ENCODE measurements around the gene PRR19.

The PRR19 gene

DNA sequence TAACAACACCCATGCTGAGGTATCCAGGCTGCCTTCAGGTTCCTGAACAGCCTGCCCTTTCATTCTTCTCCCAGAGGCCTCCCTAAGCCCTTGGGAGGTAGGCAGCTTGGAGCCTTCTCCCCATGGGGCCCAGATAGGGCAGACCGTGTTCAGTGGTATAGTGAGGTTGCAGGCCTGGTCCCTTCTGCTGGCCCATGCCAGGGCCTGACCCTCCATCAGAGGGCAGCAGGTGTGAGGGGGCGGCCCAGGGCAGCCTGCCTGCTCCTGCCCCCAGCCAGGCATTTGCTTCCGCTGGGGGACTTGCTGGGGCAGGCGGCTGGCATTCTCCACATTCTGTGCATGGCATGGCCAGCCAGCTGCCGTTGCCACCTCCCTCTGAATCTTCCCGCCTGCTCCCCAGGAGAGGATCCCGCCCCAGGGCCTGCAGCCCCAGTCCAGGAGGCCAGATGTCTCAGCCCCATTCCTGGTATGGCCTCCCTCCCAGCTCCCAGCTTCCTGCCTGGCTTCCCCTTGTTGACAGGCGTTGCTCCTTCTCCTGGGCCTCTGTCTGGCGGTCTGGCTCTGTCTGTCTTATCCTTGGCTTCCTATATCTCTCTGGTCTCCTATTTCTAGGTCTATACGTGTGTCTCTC is 24.0 kb upstream of the PRR19 start:
- H3K27ac ChIP-seq = peak overlapping the region; percentile 80
- no peak for TF ChIP-seq Cebpa-rat (IDR thresholded peaks at IDR 0.05)
- H3K4me3 ChIP-seq = no peak overlapping the region
- peaks cover 40% of the 10 kb centered on the region for H3K36me3 ChIP-seq
- H3K4me2 ChIP-seq = peak overlapping the region; percentile 99
- H4K20me1 ChIP-seq = peaks cover 58% of the 10 kb centered on the region; the same call in 1 of the 2 replicates
- H3K4me1 ChIP-seq = peaks cover 76% of the 10 kb centered on the region
- H3K9ac ChIP-seq = peak overlapping the region; percentile 79
- H3K9me3 ChIP-seq = no peaks in the 10 kb centered on the region
- H3K27me3 ChIP-seq = no peaks in the 10 kb centered on the region

DNA sequence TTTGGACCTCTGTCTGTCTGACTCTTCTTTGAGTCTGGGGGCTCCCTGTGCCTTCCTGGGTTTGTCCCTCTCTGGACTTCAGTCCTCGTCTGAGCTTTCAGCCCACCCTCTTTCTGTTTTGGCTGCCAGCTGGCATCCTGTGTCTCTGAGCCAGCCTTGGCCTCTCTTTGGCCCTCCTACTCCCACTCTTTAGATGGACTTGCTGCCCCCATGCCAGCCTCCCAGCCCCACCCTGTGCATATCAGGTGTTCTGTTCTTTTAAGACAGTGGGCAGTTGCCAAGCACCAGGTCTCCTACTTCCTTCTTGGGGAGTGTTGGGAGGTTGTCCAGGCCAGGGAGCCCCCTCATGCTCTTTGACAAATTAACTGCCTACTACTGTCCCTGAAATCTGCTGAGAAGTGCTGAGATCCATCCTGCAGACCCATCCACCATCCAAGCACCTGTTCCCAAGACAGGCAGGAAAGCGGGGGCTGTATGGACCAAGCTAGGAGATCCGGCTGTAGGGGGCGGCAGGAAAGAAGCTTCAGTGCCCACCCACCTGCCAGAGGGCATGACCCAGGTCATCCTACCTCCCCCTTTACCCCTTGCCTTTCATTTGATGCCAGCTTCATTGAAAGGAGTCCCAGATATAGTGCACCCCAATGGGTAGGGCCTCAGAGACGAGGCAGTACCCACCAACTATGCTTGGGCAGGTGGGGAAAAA is 23.3 kb upstream of the PRR19 start:
- peaks cover 33% of the 10 kb centered on the region for H3K36me3 ChIP-seq
- H3K27me3 ChIP-seq = no peaks in the 10 kb centered on the region
- H3K4me1 ChIP-seq = peaks cover 82% of the 10 kb centered on the region
- peak overlapping the region; percentile 80 for H3K27ac ChIP-seq
- peaks cover 64% of the 10 kb centered on the region; the same call in 1 of the 2 replicates for H4K20me1 ChIP-seq
- no peaks in the 10 kb centered on the region for H3K9me3 ChIP-seq
- TF ChIP-seq Cebpa-rat (IDR thresholded peaks at IDR 0.05) = no peak
- peak overlapping the region; percentile 79 for H3K9ac ChIP-seq
- peak overlapping the region; percentile 78; the same call in 1 of the 2 replicates for H3K4me3 ChIP-seq
- H3K4me2 ChIP-seq = peak overlapping the region; percentile 99

DNA sequence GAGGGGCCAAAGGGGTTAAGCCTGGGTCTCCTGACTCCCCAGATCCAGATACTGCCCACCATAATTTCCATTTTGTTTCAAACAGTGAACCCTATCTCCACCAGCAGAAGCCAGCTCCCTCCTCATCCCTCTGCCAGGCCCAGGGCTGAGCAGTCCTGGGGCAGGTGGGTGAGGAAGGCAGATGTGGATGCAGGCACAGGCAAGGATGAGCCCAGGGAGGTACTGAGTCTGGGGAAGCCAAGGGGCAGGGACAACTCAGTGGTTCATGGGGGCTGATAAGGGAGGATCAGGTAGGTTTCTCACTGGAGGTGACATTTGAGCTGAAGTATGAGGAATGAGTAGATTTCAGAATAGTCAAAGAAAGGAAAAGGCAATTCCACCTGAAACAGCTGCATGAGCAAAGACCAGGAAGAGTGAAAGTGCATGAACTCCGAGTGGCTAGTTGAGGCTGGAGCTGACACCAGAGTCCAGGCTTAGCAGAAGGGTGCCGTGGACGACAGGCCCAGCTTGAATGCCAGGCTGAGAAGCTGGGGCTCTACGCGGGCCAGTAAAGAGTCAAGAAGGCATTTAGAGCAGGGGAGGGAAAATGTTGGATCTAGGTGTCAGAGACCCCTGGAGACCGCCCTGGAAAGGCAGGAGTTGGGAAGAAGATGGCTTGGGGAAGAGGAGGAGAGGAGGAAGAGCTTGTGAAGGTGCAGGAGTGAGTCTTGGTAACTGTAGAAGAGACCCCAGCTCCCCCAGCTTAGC is 22.6 kb upstream of the PRR19 start:
- peaks cover 64% of the 10 kb centered on the region; the same call in 1 of the 2 replicates for H4K20me1 ChIP-seq
- peak overlapping the region; percentile 80 for H3K27ac ChIP-seq
- no peak for TF ChIP-seq Cebpa-rat (IDR thresholded peaks at IDR 0.05)
- H3K9ac ChIP-seq = peak overlapping the region; percentile 79
- H3K9me3 ChIP-seq = no peaks in the 10 kb centered on the region
- H3K4me2 ChIP-seq = peak overlapping the region; percentile 99
- H3K36me3 ChIP-seq = peaks cover 26% of the 10 kb centered on the region
- peak overlapping the region; percentile 78 for H3K4me3 ChIP-seq
- peaks cover 78% of the 10 kb centered on the region for H3K4me1 ChIP-seq
- no peaks in the 10 kb centered on the region for H3K27me3 ChIP-seq

DNA sequence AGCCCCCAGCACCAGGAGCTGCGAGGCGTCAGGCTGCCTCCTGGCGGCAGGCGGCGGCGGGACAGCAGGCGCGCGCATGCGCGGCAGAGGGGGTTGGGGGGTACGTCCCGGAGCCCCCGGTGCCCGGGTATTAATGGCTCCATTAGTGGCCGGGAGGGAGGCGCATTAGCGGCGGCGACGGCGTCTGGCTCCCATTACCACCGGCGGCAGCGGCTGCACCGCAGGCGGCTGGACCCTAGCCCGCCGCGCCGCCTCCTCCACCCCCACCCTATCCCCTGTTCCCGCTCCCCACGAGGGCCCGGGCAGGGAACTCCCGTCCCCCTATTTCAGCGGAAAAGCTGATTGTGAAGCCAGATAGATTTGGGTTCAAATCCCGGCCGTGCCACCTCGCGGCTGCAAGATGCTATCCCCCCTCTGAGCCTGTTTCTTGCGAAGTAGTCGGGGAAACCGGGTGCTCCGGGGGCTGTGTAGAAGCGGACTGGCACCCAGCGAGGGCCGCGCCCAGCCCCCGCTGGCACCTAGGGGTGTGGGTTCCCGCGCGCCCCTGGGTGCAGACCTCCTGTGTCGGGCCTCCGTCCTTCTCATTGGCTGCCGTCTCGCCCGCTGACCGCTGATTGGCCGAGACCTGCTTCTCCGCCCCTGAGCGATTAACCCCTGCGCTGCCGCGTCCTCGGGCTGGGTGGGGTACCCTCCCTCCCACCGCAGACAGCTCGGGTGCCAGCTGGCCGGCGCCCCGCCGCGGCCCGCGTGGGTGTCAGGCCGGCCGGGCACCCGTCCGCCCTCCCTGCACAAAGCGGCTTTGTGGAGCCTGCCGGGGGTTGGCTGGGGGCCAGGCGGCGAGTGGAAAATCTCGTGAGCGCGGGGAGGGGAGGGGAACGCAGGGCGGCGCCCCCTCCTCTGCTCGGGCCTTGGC is 21.8 kb upstream of the PRR19 start:
- Histone ChIP-seq H3K36me3 (peaks cover 18% of the 10 kb centered on the region), H3K4me3 (peak overlapping the region; percentile 78), H3K27me3 (no peaks in the 10 kb centered on the region), H3K9ac (peak overlapping the region; percentile 79), H3K27ac (peak overlapping the region; percentile 80), H3K4me1 (peaks cover 76% of the 10 kb centered on the region), H4K20me1 (peaks cover 67% of the 10 kb centered on the region), H3K4me2 (peak overlapping the region; percentile 99), H3K9me3 (no peaks in the 10 kb centered on the region)
- TF ChIP-seq Cebpa-rat (IDR thresholded peaks at IDR 0.05) = no peak

DNA sequence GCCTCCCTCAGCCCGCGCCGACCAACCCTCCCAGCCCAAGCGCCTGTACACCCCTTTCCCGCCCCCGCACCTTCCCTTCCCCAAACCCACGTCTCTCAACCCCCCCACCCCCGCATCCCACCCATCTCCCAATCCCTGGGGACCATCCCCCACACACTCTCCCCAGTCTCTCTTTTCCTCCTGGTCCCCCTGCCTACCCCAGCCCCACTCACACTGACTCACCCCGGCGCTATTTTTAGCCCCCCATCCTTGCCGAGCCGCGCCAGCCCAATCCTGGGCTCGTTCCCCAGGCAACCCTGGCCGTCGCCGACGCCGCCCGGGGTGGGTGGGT is 21.2 kb upstream of the PRR19 start:
- H3K27me3 ChIP-seq = no peaks in the 10 kb centered on the region
- no peaks in the 10 kb centered on the region for H3K9me3 ChIP-seq
- no peak for TF ChIP-seq Cebpa-rat (IDR thresholded peaks at IDR 0.05)
- peaks cover 68% of the 10 kb centered on the region for H4K20me1 ChIP-seq
- H3K27ac ChIP-seq = peak overlapping the region; percentile 80
- peak overlapping the region; percentile 99 for H3K4me2 ChIP-seq
- peaks cover 12% of the 10 kb centered on the region for H3K36me3 ChIP-seq
- peak overlapping the region; percentile 78 for H3K4me3 ChIP-seq
- peaks cover 77% of the 10 kb centered on the region for H3K4me1 ChIP-seq
- H3K9ac ChIP-seq = peak overlapping the region; percentile 79

DNA sequence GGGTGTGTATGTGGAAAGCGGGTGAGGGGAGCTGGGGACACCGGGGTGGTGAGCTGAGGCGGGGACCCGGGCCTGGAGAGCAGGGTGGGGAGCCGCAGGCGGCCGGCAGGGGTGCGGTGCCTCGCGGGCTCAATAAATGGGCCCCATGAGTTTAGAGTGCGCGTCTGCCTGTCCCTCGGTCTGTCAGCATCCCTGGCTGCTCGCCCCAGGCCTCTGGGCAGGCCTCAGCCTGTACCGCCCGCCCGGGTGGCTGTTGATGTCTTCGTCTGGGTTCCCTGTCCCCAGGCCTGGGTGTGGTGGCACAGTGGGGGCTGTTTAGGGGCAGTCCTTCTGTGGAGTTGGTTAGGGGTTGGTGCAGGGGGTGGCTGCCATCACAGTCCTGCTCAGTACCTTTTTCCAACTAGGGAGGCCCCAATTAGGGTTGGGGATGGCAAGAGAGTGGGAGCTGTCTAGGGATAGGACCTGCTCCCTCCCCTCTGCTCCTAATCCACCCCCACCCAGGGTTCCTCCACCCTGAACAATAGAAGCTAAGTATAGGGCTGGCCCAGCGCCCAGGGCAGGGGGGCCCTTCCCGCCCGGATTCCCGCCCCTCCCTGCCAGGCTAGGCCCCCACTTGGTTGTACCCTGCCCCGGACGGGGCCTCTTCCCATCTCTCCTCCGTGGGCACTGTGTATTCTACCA is 20.6 kb upstream of the PRR19 start:
- Histone ChIP-seq H3K9ac (peak overlapping the region; percentile 70), H3K4me2 (peak overlapping the region; percentile 99), H3K27ac (peak overlapping the region; percentile 72), H3K36me3 (peaks cover 6% of the 10 kb centered on the region), H3K9me3 (no peaks in the 10 kb centered on the region), H3K4me3 (peak overlapping the region; percentile 78), H3K4me1 (peaks cover 77% of the 10 kb centered on the region), H4K20me1 (peaks cover 68% of the 10 kb centered on the region), H3K27me3 (no peaks in the 10 kb centered on the region)
- TF ChIP-seq Cebpa-rat (IDR thresholded peaks at IDR 0.05) = no peak

DNA sequence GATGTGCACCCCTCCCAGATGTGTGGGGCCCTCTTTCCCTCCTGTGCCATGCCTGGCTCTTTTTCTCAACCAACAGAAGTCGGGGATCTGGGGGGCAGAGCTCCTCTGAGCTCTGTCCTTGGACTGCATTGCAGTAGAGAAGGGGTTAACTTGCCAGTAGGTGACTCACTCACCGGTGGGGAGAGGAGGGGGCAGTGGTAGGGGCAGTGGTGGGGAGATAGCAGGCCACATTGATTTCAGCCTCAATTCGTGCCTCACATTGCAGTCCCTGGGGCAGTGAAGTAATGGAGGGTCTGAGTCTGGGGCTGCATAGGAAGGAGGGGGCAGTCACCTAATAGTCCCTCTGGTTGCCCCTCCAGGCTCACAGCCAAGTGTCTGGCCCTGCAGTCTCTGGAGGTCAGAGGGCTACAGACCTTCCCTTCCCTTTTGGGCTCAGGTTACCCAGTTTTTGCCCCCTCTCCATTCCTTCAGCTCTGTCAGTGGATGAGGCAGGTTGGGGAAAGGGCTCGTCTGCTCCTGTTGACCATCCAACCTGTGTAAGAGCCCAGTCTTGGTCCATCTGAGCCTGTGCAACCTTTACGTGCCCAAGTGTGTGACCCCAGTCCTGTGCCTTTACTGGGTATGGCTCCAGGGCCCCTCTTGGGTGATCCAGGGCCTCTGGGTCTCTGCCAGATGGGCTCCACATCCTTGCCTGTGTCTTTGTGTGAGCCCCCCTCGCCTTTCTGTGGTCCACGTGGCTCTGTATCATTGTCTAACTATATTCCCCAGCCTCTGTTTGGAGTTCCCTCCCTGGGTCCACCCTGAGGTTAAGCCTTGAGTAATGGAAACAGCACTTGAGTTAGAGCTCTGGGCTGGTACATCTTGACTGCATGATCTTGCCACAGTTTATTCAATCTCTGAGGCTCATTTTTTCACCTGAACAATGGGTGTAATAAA is 19.8 kb upstream of the PRR19 start:
- peak overlapping the region; percentile 72 for H3K27ac ChIP-seq

DNA sequence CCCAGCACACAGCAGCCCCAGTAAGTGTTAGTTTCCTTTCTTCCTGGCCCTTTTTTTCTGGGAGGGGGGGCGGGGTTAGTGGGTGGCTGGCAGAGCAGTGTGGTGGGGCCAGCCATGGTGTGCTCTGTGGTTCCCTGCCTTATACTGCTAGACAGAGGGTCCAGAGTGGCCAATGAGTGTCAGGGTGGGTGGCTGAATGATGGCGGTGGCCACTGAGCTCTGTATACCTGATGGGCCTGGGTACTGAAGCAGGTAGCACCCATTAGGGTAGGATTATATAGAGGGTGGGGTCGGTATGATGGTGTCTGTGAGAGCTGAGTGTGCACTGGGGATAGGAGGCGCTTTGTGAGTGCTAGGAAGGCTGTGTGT is 19.1 kb upstream of the PRR19 start:
- H4K20me1 ChIP-seq = peaks cover 67% of the 10 kb centered on the region
- H3K4me1 ChIP-seq = peaks cover 75% of the 10 kb centered on the region
- peak overlapping the region; percentile 70 for H3K4me3 ChIP-seq
- H3K9ac ChIP-seq = peak overlapping the region; percentile 78; the same call in 1 of the 2 replicates
- no peaks in the 10 kb centered on the region for H3K27me3 ChIP-seq
- H3K9me3 ChIP-seq = no peaks in the 10 kb centered on the region
- H3K27ac ChIP-seq = peak overlapping the region; percentile 73; the same call in 1 of the 2 replicates
- H3K4me2 ChIP-seq = peak overlapping the region; percentile 99
- TF ChIP-seq Cebpa-rat (IDR thresholded peaks at IDR 0.05) = no peak
- peaks cover 11% of the 10 kb centered on the region for H3K36me3 ChIP-seq

More for the DNA sequence above, 19.8 kb upstream of the PRR19 start:
- Histone ChIP-seq H3K4me2 (peak overlapping the region; percentile 99), H3K9ac (peak overlapping the region; percentile 70), H3K36me3 (peaks cover 4% of the 10 kb centered on the region), H3K4me1 (peaks cover 75% of the 10 kb centered on the region), H3K27me3 (no peaks in the 10 kb centered on the region), H4K20me1 (peaks cover 67% of the 10 kb centered on the region), H3K9me3 (no peaks in the 10 kb centered on the region), H3K4me3 (peak overlapping the region; percentile 78)
- no peak for TF ChIP-seq Cebpa-rat (IDR thresholded peaks at IDR 0.05)

All from BLaER1 (cell line).